ENCODE results near the gene MIXL1.
"Not testable (repeated sequence)": the region's sequence is repeated elsewhere in the genome, so short reads cannot be mapped to it uniquely, and the experiment has no call there.

Gene MIXL1

DNA sequence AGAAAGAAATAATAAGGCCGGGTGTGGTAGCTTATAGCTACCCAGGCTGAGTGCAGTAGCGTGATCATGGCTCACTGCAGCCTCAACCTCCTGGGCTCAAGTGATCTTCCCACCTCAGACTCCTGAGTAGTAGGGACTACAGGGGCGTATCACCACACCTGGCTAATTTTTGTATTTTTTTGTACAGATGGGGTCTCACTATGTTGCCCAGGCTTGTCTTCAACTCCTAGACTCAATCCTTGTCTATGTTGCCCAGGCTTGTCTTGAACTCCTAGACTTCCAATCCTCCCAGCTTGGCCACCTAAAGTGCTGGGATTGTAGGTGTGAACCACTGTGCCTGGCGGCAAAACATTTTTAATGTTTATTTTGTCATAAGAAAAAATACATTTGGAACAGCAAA, 30.5 kb downstream of the MIXL1 start:
- TF ChIP-seq, protein P1, sequence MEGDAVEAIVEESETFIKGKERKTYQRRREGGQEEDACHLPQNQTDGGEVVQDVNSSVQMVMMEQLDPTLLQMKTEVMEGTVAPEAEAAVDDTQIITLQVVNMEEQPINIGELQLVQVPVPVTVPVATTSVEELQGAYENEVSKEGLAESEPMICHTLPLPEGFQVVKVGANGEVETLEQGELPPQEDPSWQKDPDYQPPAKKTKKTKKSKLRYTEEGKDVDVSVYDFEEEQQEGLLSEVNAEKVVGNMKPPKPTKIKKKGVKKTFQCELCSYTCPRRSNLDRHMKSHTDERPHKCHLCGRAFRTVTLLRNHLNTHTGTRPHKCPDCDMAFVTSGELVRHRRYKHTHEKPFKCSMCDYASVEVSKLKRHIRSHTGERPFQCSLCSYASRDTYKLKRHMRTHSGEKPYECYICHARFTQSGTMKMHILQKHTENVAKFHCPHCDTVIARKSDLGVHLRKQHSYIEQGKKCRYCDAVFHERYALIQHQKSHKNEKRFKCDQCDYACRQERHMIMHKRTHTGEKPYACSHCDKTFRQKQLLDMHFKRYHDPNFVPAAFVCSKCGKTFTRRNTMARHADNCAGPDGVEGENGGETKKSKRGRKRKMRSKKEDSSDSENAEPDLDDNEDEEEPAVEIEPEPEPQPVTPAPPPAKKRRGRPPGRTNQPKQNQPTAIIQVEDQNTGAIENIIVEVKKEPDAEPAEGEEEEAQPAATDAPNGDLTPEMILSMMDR (IDR thresholded peaks at IDR 0.05; ENCODE audit: low read depth, low read length): no peak
- Histone ChIP-seq H3K36me3 (no peaks in the 10 kb centered on the region), H3K9me3 (ENCODE audit: severe bottlenecking) (no peaks in the 10 kb centered on the region), H3K27ac (no peak overlapping the region), H3K27me3 (ENCODE audit: insufficient read depth, low read depth, severe bottlenecking) (no peaks in the 10 kb centered on the region), H3K4me3 (ENCODE audit: low read depth, low read length) (no peak overlapping the region)
- no peak for DNase-seq

DNA sequence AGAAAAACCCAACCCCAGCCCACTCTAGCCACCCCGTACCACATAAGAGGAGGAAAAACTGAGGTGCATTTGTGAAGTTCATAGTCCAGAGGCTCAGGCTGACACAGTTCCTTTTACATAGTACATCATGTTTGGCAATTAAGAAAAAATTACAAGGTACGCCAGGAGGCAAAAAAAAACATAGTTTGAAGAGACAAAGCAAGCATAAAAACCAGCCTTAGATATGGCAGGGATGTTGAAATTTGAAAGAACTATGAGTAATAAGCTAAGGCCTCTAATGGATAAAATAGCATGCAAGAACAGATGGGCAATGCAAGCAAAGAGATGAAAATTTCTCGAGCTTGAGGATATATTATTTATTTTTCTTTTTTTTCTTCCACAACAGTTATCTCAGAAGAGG, 31.9 kb downstream of the MIXL1 start:
- TF ChIP-seq, protein P1 (IDR thresholded peaks at IDR 0.05; ENCODE audit: low read depth, low read length): no peak
- no peak for DNase-seq
- H3K9me3 ChIP-seq (ENCODE audit: severe bottlenecking): no peaks in the 10 kb centered on the region
- H3K36me3 ChIP-seq: no peaks in the 10 kb centered on the region
- no peaks in the 10 kb centered on the region for H3K27me3 ChIP-seq (ENCODE audit: insufficient read depth, low read depth, severe bottlenecking)
- no peak overlapping the region for H3K27ac ChIP-seq
- H3K4me3 ChIP-seq (ENCODE audit: low read depth, low read length): no peak overlapping the region

DNA sequence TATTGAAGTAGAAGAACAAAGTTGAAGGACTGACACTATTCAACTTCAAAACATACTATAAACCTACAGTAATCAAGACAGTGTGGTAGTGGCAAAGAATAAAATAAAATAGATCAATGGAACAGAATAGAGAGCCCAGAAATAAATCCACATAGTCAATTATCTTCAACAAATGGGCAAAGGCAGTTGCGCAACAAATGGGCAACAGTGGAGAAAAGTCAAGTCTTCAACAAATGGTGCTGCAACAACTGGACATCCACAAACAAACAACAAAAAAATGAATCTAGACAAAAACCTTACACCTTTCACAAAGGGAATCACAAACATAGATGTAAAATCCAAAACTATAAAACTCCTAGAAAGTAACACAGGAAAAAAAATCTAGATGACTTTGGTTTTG, 38.4 kb downstream of the MIXL1 start:
- no peaks in the 10 kb centered on the region for H3K27me3 ChIP-seq (ENCODE audit: insufficient read depth, low read depth, severe bottlenecking)
- H3K4me3 ChIP-seq (ENCODE audit: low read depth, low read length): no peak overlapping the region
- H3K27ac ChIP-seq: no peak overlapping the region
- TF ChIP-seq, protein P1 (IDR thresholded peaks at IDR 0.05; ENCODE audit: low read depth, low read length): no peak
- H3K9me3 ChIP-seq (ENCODE audit: severe bottlenecking): no peaks in the 10 kb centered on the region
- no peaks in the 10 kb centered on the region for H3K36me3 ChIP-seq
- DNase-seq: no peak

DNA sequence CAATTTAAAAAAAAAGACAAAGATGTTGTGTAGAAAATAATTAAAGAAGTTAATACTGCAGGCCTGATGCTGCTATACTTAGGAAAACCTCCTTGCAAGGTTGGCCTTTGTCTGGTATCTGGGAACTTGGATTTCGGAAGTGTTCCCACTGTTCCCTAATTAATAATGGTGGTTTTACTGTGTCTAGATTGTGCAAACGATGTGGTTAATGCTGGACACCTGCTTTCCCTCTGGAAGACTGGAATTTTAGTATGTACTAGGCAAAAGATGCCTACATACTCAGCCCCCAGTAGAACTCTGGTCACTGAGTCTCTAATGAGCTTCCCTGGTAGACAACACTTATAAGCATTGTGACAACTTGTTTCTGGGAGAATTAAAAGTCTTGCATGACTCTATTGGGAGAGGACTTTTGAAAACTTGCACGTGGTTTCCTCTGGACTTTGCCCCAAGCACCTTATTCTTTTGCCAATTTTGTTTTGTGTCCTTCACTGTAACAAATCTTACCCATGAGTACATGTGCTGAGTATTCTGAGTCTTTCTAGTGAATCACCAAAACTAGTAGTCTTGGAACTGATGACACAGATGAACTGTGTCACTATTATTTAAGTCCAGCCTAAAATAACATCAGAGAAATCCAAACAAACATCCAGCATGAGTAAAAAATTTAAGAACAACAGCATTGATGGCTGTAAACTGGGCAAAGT, 45.1 kb downstream of the MIXL1 start:
- H3K36me3 ChIP-seq: no peaks in the 10 kb centered on the region
- H3K27me3 ChIP-seq (ENCODE audit: insufficient read depth, low read depth, severe bottlenecking): no peaks in the 10 kb centered on the region
- no peaks in the 10 kb centered on the region for H3K9me3 ChIP-seq (ENCODE audit: severe bottlenecking)
- H3K27ac ChIP-seq: no peak overlapping the region
- no peak overlapping the region for H3K4me3 ChIP-seq (ENCODE audit: low read depth, low read length)
- TF ChIP-seq, protein P1 (IDR thresholded peaks at IDR 0.05; ENCODE audit: low read depth, low read length): no peak
- no peak for DNase-seq

DNA sequence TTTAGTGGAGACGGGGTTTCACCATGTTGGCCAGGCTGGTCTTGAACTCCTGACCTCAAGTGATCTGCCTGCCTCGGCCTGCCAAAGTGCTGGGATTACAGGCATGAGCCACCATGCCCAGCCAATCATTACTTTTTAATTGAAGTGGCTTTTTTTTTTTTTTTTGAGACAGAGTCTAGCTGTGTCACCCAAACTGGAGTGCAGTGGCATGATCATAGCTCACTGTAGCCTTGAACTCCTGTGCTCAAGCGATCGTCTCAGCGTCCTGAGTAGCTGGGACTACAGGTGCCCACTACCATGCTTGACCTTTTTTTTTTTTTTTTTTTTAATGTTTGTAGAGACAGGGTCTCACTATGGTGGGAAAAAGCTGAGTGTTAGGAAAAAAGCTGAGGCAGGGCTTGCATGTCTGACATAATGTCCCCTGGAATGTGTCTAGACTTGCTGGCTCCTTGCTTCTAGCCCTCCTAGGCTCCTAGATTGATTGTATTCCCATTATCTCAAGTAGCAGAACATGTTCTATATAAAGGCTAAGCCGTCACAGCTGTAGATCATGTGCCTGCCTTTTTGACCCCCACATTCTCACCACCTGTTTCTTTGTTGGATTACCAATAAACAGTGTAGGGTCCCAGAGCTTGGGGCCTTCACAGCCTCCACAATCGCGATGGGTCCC, 48.9 kb downstream of the MIXL1 start:
- not testable (repeated sequence) for H3K27me3 ChIP-seq (ENCODE audit: insufficient read depth, low read depth, severe bottlenecking); H3K4me3 ChIP-seq (ENCODE audit: low read depth, low read length); H3K9me3 ChIP-seq (ENCODE audit: severe bottlenecking); H3K36me3 ChIP-seq
- DNase-seq: peak; percentile 22
- peak overlapping the region; percentile 59 for H3K27ac ChIP-seq

DNA sequence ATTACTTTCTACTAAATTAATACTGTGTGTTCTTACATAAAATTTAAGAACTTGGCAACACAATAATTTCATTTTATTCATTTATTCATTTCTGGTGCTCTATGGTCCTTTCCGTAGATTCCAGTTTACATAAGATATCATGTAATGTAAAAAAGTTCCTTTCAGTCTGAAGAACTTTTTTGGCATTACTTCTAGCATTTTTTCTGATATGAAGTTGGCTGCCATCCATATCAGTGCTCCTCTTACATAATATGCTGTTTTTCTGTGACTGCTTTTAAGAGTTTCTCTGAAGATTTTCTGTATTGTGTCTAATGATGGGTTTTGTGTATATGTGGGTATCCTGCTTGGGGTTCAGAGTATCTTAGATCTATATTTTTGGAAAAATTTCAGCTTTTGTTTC, 50.7 kb downstream of the MIXL1 start:
- TF ChIP-seq, protein P1 (IDR thresholded peaks at IDR 0.05; ENCODE audit: low read depth, low read length): no peak
- H3K27me3 ChIP-seq (ENCODE audit: insufficient read depth, low read depth, severe bottlenecking): no peaks in the 10 kb centered on the region

More for the DNA sequence above, 50.7 kb downstream of the MIXL1 start:
- no peak overlapping the region for H3K4me3 ChIP-seq (ENCODE audit: low read depth, low read length)
- no peaks in the 10 kb centered on the region for H3K36me3 ChIP-seq
- no peak overlapping the region for H3K27ac ChIP-seq
- no peaks in the 10 kb centered on the region for H3K9me3 ChIP-seq (ENCODE audit: severe bottlenecking)
- DNase-seq: no peak

All from WERI-Rb-1 (cell line).